Measurements from ENCODE around the gene PLEKHM3. TPM values are rescaled to one million over a fixed set of nuclear protein-coding genes. Genes with fewer than 3 reads are reported as not detected.

PLEKHM3 gene
- total and polyA plus RNA-seq, 8 donors = 14.4 to 17.9 (median 16.0) TPM

GRCh38 chr2:207944334-207944733 lies 81.0 kb downstream of the PLEKHM3 start:
- DNase-seq (no peak), ATAC-seq (no peak)
- H3K9me3 ChIP-seq = no peaks in the 10 kb centered on the region
- no peaks in the 10 kb centered on the region for H3K27me3 ChIP-seq
- H3K36me3 ChIP-seq = peaks cover 0 to 12% of the 10 kb centered on the region in 2 donors
- H3K4me1 ChIP-seq = no peaks in the 10 kb centered on the region
- H3K27ac ChIP-seq = no peak overlapping the region
- TF ChIP-seq, protein P1, sequence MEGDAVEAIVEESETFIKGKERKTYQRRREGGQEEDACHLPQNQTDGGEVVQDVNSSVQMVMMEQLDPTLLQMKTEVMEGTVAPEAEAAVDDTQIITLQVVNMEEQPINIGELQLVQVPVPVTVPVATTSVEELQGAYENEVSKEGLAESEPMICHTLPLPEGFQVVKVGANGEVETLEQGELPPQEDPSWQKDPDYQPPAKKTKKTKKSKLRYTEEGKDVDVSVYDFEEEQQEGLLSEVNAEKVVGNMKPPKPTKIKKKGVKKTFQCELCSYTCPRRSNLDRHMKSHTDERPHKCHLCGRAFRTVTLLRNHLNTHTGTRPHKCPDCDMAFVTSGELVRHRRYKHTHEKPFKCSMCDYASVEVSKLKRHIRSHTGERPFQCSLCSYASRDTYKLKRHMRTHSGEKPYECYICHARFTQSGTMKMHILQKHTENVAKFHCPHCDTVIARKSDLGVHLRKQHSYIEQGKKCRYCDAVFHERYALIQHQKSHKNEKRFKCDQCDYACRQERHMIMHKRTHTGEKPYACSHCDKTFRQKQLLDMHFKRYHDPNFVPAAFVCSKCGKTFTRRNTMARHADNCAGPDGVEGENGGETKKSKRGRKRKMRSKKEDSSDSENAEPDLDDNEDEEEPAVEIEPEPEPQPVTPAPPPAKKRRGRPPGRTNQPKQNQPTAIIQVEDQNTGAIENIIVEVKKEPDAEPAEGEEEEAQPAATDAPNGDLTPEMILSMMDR (IDR thresholded peaks at IDR 0.05) = no peak
- no peak overlapping the region for H3K4me3 ChIP-seq
- intact Hi-C loops (cut with DNase I) = no loop called here

DNA sequence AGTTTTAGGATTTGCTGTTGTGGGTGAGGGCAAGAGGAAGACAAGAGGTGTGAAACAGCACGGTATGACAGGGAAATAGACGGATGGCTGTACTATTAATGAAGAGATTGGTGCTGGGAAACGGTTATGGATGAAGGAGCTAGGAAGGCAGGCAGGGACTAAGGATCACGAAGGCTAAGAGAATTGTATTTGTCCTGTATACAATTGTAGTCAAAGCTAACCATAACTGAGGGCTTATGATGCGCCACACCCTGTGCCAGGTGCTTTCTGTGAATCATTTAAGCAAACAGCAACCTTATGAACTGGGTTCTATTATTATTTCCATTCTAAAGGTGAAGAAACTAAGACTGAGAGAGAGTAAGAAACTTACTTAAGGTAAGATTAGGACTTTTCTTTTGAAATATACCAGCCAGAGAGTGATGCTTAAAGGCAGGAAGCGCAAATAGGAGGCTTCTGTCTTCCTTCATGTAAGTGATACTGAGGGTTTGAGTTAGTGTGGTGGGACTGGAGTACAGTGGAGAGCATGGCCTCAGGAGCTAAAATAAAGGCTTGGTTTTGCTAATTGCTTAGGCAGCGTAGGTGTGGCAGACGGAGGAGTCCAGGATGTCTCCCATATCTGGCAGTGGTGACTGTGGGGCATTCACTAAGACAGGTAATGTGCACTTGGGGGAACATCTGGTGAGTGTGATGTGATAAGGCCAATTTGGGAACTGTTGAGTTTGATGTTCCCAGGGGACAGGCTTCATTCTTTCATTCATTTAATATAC lies 85.8 kb downstream of the PLEKHM3 start:
- Histone ChIP-seq H3K9me3 (no peaks in the 10 kb centered on the region), H3K27me3 (no peaks in the 10 kb centered on the region), H3K4me1 (peaks cover 0 to 5% of the 10 kb centered on the region in 2 donors), H3K36me3 (peaks cover 0 to 11% of the 10 kb centered on the region in 2 donors), H3K27ac (peak overlapping the region in 1 of 2 donors; percentile 41), H3K4me3 (no peak overlapping the region)
- intact Hi-C loops (cut with DNase I) = no loop called here
- ATAC-seq = peak; percentile 66
- no peak for DNase-seq
- TF ChIP-seq, protein P1 (IDR thresholded peaks at IDR 0.05) = no peak

- H3K4me3 ChIP-seq = no peak overlapping the region
- peaks cover 0 to 5% of the 10 kb centered on the region in 2 donors for H3K4me1 ChIP-seq
- H3K9me3 ChIP-seq = no peaks in the 10 kb centered on the region
- H3K27ac ChIP-seq = peak overlapping the region in 1 of 2 donors; percentile 41
- intact Hi-C loops (cut with DNase I) = no loop called here
- TF ChIP-seq, protein P1 (IDR thresholded peaks at IDR 0.05) = no peak
- H3K27me3 ChIP-seq = no peaks in the 10 kb centered on the region
- H3K36me3 ChIP-seq = peaks cover 0 to 5% of the 10 kb centered on the region in 2 donors
- DNase-seq = no peak
- peak; percentile 78 for ATAC-seq
Observed at GRCh38 chr2:207938886-207939285, 86.4 kb downstream of the PLEKHM3 start.

GRCh38 chr2:207938415-207938814 lies 86.9 kb downstream of the PLEKHM3 start:
- no peak for DNase-seq
- Histone ChIP-seq H3K4me1 (peaks cover 0 to 5% of the 10 kb centered on the region in 2 donors), H3K27me3 (no peaks in the 10 kb centered on the region), H3K36me3 (peaks cover 0 to 4% of the 10 kb centered on the region in 2 donors), H3K4me3 (no peak overlapping the region), H3K9me3 (no peaks in the 10 kb centered on the region), H3K27ac (no peak overlapping the region)
- TF ChIP-seq, protein P1 (IDR thresholded peaks at IDR 0.05) = no peak
- intact Hi-C loops (cut with DNase I) = no loop called here
- ATAC-seq = no peak

DNA sequence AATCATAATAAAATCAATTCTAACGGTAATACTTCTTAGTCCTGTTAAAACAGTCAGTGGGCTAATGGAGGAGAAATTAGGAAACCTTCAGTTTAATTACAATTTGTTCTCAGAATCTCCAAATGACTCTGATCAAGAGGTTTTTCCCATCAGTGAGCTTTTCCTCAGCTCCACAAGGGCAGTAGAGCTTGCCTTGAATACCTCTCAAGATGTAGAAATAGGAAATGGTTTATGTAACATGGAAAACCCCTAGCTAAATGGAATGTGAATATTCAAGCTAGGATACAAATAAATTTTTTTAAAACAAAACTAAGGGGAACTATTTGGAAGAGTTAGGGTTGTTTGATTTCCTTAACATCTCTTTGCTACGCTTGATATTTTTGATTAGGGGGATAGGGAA lies 87.5 kb downstream of the PLEKHM3 start:
- peak; percentile 28 for ATAC-seq
- peaks cover 0 to 4% of the 10 kb centered on the region in 2 donors for H3K36me3 ChIP-seq
- H3K4me3 ChIP-seq = no peak overlapping the region
- no peak overlapping the region for H3K27ac ChIP-seq
- peaks cover 0 to 5% of the 10 kb centered on the region in 2 donors for H3K4me1 ChIP-seq
- TF ChIP-seq, protein P1 (IDR thresholded peaks at IDR 0.05) = no peak
- intact Hi-C loops (cut with DNase I) = no loop called here
- no peak for DNase-seq
- no peaks in the 10 kb centered on the region for H3K9me3 ChIP-seq
- H3K27me3 ChIP-seq = no peaks in the 10 kb centered on the region

Data from left lung (tissue), 10 donors.